A549 treated with CORT108297 at 1 μM for 4 hours (cell line): ENCODE results near the gene GIPC3. TPM values are rescaled to one million over a fixed set of nuclear protein-coding genes. Genes with fewer than 3 reads are reported as not detected.

Experiments
- total RNA-seq: library from RNA; stranded (reverse); fragments of 200-300 nt; extraction: Qiagen RNA extraction; gene quantifications from 5 replicates; pipeline ENCODE4 v1.2.3, GENCODE V29; 2022

GIPC3 gene
- 0.17 to 0.25 TPM (median 0.23 TPM) in 5 replicates for total RNA-seq

GRCh38 chr19:3585301-3586126, at the start of gene GIPC3:
Gene GIPC3, plus strand, starts transcription at chr19:3585478. Its CDS starts 120 bp downstream, at chr19:3585598.

GRCh38 chr19:3538965-3539755, 46.1 kb upstream of the GIPC3 start, which contains the start of gene TEKTIP1:
Gene TEKTIP1, plus strand, starts transcription at chr19:3539174. Its CDS starts 4 bp downstream, at chr19:3539178.

DNA sequence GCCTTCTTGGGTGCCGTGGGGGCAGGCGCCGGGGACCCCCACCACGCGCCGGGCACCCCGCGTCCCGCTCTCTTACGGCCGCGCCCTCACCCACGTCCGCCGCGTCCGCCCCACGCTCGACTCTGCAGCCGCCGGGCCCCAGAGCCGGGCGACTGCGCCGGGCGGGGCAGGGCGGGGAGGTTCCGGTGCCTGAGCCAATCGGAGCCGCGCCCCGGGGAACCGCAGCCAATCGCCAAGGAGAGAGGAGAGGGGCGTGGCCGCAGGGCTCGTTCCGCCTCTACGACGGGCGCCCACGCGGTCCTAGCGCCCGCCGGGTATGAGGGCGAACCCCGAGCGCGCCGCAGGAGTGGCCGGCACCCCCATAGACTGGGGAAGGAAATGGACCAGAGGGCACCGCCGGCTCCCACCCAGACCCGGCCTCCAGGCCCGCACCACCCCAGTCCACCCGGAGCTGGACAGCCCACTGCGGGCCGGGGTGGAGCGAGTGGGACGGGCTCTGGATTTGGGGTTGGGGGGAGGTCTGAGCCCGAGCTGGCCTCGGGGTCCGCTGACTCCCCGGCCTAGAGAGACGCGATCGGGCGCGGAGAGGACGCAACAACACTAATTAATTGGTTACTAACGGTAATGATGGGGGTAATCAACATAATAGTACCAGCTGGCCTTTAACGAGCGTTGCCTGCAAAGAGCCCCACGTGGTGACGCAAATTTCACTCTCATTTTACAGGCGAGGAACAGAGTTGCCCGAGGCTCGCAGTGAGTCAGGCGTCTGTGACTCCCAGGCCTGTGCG, 27.6 kb upstream of the GIPC3 start, which contains the start of gene MFSD12:
TSS of gene MFSD12 (minus strand) at position 126 of the 788 bp plus-strand sequence. CDS start 183 bp downstream, outside the sequence.

DNA sequence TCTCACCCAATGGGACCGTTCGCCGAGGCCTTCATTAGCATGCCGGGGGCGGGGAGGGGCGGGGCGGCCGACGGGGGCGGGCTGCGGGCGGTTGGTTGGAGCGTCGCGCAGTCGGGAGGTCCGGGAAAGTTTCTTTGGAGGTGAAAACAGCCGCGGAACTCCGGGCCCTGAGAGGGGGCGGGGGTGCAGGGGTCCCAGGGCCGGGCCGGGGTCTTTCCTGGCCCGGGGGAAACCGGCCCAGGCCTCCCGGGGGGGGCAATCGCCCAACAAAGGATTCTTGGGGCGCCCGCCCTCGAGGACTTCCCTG, 12.5 kb upstream of the GIPC3 start, which contains the start of gene HMG20B:
TSS of gene HMG20B (plus strand) at position 90 of the 307 bp plus-strand sequence. CDS start 366 bp downstream, outside the sequence.

DNA sequence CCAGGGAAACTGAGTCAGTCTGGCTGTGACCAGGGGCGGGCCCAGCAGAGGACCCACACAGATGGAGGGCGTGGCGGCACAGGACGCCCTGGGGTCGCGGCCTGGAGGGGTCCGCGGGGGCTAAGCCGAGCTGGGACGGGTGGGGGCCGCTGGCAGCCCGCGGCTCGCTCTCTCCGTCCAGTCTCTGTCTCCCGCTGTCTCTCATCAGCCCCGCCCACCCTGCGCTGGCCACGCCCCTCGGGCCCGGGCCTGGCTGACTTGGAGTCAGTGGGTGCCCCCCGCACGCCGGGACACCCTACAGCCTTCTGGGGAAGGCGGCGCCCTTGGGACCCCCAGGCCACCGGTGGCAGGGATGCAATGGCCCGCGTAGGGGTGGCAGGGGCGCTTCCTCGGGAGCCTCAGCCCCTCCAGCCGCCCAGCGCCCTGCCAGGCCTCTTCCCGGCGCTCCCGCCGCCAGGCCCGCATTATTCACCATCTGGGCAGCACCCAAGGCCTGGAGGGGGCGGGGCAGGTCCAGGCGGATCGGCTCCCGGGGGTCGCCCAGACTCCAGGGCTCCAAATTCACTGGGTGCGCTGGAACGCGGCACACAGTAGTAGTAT, 21.5 kb downstream of the GIPC3 start, which contains the start of gene TBXA2R:
TSS of gene TBXA2R (minus strand) at position 186 of the 600 bp plus-strand sequence. CDS start 6,241 bp downstream, outside the sequence.

DNA sequence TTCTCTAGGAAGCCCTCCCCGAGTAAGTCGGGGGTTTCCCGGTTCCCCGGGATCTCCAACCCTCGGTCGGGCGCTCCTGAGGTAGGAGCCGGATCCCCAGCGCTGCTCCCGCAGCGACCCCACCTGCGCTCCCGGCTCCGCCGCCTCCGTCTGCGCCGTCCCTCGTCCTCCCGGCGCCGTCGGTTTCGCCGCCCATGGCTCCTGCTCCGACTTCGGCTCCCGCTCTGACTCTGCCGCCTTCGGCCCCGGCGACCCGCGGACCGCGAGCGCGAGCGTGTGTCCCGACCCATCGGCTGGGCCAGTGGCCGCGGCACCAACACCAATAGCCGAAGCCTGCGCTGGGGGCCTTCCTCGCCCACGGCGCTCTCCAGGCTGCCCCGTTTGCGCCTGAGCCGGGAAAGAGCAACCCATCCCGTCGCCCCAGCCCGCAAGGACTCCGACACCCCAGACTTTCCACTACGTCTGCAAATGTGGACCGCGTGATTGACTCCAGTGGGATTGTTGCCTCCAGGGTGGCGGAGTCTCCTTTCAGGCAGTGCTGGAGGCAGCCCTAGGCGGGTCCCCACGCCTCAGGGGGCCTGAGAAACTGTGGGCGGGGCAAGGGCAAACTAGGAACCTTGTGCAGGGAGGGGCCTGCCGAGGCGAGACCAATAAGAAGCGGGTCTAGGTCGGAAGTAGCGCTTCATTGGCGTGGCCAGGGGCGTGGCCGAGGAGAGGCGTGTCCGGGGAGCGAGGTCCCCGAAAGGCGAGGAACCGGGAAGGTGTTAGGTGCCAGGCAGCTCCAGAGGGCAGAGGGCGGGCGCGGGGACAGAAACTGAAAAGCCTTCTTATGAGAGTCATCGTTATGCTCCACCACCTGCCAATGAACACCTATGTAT, 41.4 kb downstream of the GIPC3 start, which contains the start of gene CACTIN:
TSS of gene CACTIN (minus strand) at position 318 of the 878 bp plus-strand sequence. CDS start at position 290, 28 bp downstream.

Other genes with a start within 250 kb of the GIPC3 start
- gene NFIC, start 218.9 kb upstream of the GIPC3 start, total RNA-seq = 34.1 to 44.3 TPM (median 43.3 TPM) in 5 replicates
- gene SMIM24, start 105.0 kb upstream of the GIPC3 start, total RNA-seq = 0.30 to 0.84 TPM (median 0.44 TPM) in 5 replicates
- not detected in 5 replicates for gene SMIM44, start 102.0 kb upstream of the GIPC3 start, total RNA-seq
- gene DOHH, start 84.8 kb upstream of the GIPC3 start, total RNA-seq = 12.5 to 21.9 TPM (median 19.4 TPM) in 5 replicates
- gene FZR1, start 79.2 kb upstream of the GIPC3 start, total RNA-seq = 25.0 to 37.2 TPM (median 34.3 TPM) in 5 replicates
- 0.21 TPM in 1 of 5 replicates, not detected in the others for gene TEKTIP1, start 46.3 kb upstream of the GIPC3 start, total RNA-seq
- 122 to 178 TPM (median 172 TPM) in 5 replicates for gene MFSD12, start 27.9 kb upstream of the GIPC3 start, total RNA-seq
- 44.7 to 72.4 TPM (median 69.9 TPM) in 5 replicates for gene HMG20B, start 12.5 kb upstream of the GIPC3 start, total RNA-seq
- gene TBXA2R, start 21.4 kb downstream of the GIPC3 start, total RNA-seq = 0.50 to 1.1 TPM (median 0.96 TPM) in 5 replicates
- gene CACTIN, start 41.3 kb downstream of the GIPC3 start, total RNA-seq = 13.1 to 19.8 TPM (median 19.3 TPM) in 5 replicates
- gene PIP5K1C, start 115.0 kb downstream of the GIPC3 start, total RNA-seq = 9.7 to 13.8 TPM (median 12.6 TPM) in 5 replicates
- 0.29 to 0.53 TPM (median 0.33 TPM) in 5 replicates for gene TJP3, start 122.9 kb downstream of the GIPC3 start, total RNA-seq
- 10.3 to 15.0 TPM (median 13.6 TPM) in 5 replicates for gene APBA3, start 176.2 kb downstream of the GIPC3 start, total RNA-seq
- 62.7 to 78.3 TPM (median 63.6 TPM) in 5 replicates for gene MRPL54, start 177.2 kb downstream of the GIPC3 start, total RNA-seq
- not detected in 5 replicates for gene RAX2, start 186.8 kb downstream of the GIPC3 start, total RNA-seq
- 1.3 to 1.9 TPM (median 1.4 TPM) in 5 replicates for gene MATK, start 200.9 kb downstream of the GIPC3 start, total RNA-seq